ENCODE measurements around the gene CFAP20DC. TPM values are rescaled to one million over a fixed set of nuclear protein-coding genes. Genes with fewer than 3 reads are reported as not detected.

Gene CFAP20DC
- total RNA-seq, 6 donors from 2014 or later, result 0.30 to 4.3 (median 0.37) TPM; not detected in 1

DNA sequence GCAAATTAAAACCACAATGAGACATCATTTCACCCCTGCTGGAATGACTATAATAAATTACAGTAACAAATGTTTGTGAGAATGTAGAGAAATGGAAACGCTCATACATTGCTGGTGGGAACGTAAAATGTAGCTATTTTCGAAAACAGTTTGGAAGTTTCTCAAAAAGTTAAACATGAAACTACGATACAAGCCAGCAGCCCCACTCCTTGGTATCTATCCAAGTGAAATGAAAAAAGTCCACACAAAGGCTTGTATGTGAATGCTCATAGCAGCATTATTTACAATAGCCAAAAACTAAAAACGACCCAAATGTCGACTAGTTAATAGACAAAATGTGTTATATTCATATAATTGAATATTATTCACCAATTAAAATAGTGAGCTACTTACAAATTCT, 22.9 kb upstream of the CFAP20DC start:
- ATAC-seq (ENCODE audit: low FRiP score in 2 of 2) (no peak), DNase-seq (no peak)
- TF ChIP-seq EP300 (IDR thresholded peaks at IDR 0.05) (no peak), POLR2A (IDR thresholded peaks at IDR 0.05) (no peak), POLR2AphosphoS5 (IDR thresholded peaks at IDR 0.05) (no peak)
- TF ChIP-seq, protein P1, sequence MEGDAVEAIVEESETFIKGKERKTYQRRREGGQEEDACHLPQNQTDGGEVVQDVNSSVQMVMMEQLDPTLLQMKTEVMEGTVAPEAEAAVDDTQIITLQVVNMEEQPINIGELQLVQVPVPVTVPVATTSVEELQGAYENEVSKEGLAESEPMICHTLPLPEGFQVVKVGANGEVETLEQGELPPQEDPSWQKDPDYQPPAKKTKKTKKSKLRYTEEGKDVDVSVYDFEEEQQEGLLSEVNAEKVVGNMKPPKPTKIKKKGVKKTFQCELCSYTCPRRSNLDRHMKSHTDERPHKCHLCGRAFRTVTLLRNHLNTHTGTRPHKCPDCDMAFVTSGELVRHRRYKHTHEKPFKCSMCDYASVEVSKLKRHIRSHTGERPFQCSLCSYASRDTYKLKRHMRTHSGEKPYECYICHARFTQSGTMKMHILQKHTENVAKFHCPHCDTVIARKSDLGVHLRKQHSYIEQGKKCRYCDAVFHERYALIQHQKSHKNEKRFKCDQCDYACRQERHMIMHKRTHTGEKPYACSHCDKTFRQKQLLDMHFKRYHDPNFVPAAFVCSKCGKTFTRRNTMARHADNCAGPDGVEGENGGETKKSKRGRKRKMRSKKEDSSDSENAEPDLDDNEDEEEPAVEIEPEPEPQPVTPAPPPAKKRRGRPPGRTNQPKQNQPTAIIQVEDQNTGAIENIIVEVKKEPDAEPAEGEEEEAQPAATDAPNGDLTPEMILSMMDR (IDR thresholded peaks at IDR 0.05), result no peak
- H3K4me1 ChIP-seq, result no peaks in the 10 kb centered on the region
- no peak overlapping the region for H3K27ac ChIP-seq
- no peaks in the 10 kb centered on the region for H3K27me3 ChIP-seq
- WGBS, 2 donors, result 62 to 69% methylated on average over 6 of the region's 6 CpGs
- H3K4me3 ChIP-seq, result no peak overlapping the region
- no peaks in the 10 kb centered on the region for H3K9me3 ChIP-seq
- H3K36me3 ChIP-seq, result no peaks in the 10 kb centered on the region

DNA sequence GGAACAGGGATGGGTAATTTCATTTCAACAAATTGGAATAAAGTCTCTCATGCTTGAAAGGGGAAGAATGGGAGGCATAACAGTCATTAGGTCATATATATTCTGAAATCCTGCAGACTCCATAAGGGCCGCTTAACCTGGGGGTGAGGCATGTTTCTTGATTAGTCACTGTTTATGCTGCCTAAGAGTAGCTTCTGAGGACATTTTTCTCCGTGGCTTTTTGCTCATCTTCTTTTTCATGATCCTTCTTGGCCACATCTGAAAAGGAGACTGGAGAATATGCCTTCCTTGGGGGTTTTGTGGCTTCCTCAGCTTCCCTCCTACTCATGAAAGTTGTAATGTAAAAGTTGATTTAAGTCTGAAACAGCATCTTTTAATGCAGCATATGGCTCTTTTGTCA, 20.0 kb upstream of the CFAP20DC start:
- no peak overlapping the region for H3K27ac ChIP-seq
- no peak overlapping the region for H3K4me3 ChIP-seq
- 70 to 75% methylated on average over 2 of the region's 2 CpGs for WGBS, 2 donors
- no peaks in the 10 kb centered on the region for H3K9me3 ChIP-seq
- H3K4me1 ChIP-seq, result no peaks in the 10 kb centered on the region
- H3K36me3 ChIP-seq, result no peaks in the 10 kb centered on the region
- no peak for TF ChIP-seq POLR2AphosphoS5 (IDR thresholded peaks at IDR 0.05)
- TF ChIP-seq POLR2A (IDR thresholded peaks at IDR 0.05), result no peak
- TF ChIP-seq EP300 (IDR thresholded peaks at IDR 0.05), result no peak
- TF ChIP-seq, protein P1 (IDR thresholded peaks at IDR 0.05), result no peak
- DNase-seq, result no peak
- H3K27me3 ChIP-seq, result no peaks in the 10 kb centered on the region
- no peak for ATAC-seq (ENCODE audit: low FRiP score in 2 of 2)

DNA sequence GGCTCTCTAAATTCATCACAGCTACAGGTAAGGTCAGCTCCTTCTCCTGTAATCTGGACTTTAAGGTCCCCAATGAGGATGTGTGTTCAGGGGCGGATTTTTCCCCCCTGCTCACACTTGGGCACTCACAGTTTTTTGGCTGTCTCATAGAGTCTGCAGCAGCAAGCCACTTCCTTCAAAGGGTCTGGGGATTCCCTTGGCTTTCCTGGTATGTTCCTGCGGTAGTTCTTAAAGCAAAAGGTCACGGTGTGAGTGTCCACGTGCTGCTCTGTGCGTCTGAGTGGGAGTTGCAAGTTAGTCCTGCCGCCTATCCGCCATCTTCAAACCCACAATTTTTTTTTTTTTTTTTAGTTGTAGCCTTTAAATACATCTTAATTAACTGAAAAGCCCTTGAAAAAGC, 15.4 kb upstream of the CFAP20DC start:
- H3K27me3 ChIP-seq, result no peaks in the 10 kb centered on the region
- no peak for ATAC-seq (ENCODE audit: low FRiP score in 2 of 2)
- H3K4me1 ChIP-seq, result no peaks in the 10 kb centered on the region
- H3K27ac ChIP-seq, result no peak overlapping the region
- H3K4me3 ChIP-seq, result no peak overlapping the region
- TF ChIP-seq POLR2AphosphoS5 (IDR thresholded peaks at IDR 0.05) (no peak), EP300 (IDR thresholded peaks at IDR 0.05) (no peak), POLR2A (IDR thresholded peaks at IDR 0.05) (no peak)
- TF ChIP-seq, protein P1 (IDR thresholded peaks at IDR 0.05), result no peak
- 82 to 83% methylated on average over 7 of the region's 7 CpGs for WGBS, 2 donors
- H3K36me3 ChIP-seq, result no peaks in the 10 kb centered on the region
- no peaks in the 10 kb centered on the region for H3K9me3 ChIP-seq
- DNase-seq, result no peak

DNA sequence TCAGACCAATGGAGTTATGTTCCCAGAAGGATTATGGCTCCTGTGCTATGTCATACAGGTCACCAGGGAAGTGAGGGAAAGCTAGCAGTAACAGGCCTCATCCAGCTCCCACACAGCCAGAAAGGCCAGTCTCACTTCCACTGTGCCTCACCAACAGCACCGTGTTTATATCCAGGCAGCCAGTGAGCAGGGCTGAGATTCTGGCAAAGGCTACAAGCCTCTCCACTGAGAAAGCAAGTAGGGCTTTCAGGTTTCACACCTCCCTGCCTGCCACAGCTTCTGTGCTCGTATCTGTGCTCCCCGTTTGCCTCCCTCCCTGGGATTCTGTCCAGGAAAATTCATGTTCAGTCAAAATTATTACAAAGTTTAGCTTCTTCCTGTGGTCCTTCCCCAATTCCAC, 14.9 kb upstream of the CFAP20DC start:
- Histone ChIP-seq H3K4me1 (no peaks in the 10 kb centered on the region), H3K36me3 (no peaks in the 10 kb centered on the region), H3K4me3 (no peak overlapping the region), H3K9me3 (no peaks in the 10 kb centered on the region), H3K27ac (no peak overlapping the region), H3K27me3 (no peaks in the 10 kb centered on the region)
- 77 to 81% methylated on average over 3 of the region's 3 CpGs for WGBS, 2 donors
- TF ChIP-seq, protein P1 (IDR thresholded peaks at IDR 0.05), result no peak
- no peak for ATAC-seq (ENCODE audit: low FRiP score in 2 of 2)
- DNase-seq, result no peak

DNA sequence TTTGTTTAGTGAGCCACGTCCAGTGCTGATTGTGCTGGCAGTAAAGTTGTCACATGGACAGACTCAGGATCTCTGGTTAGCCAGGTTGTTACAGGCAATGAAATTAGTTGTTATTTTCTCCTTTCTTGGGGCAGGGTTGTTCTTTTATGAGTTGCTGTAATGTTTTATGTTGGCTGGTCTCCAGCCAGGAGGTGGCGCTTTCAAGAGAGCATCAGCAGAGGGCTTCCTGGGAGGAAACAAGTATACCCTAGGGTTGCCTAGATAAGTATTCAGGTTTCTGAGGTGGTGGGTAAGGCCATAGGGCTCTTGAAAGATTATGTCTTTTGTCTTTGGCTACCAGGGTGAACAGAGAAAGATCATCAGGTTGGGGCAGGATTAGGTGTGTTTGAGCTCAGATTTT, 14.5 kb upstream of the CFAP20DC start:
- H3K27ac ChIP-seq, result no peak overlapping the region
- no peaks in the 10 kb centered on the region for H3K36me3 ChIP-seq
- 88 to 90% methylated on average over 2 of the region's 2 CpGs for whole genome bisulfite sequencing, 2 donors
- H3K27me3 ChIP-seq, result no peaks in the 10 kb centered on the region
- ATAC-seq (ENCODE audit: low FRiP score in 2 of 2), result no peak
- H3K4me3 ChIP-seq, result no peak overlapping the region
- H3K9me3 ChIP-seq, result no peaks in the 10 kb centered on the region
- DNase-seq, result no peak
- no peaks in the 10 kb centered on the region for H3K4me1 ChIP-seq
- TF ChIP-seq POLR2A (IDR thresholded peaks at IDR 0.05) (no peak), EP300 (IDR thresholded peaks at IDR 0.05) (no peak)
